HG03575 (cell line): ENCODE data around the gene SPATA2L.
"Not testable (repeated sequence)": the region's sequence is repeated elsewhere in the genome, so short reads cannot be mapped to it uniquely, and the experiment has no call there.

Experiments used
- ATAC-seq: cut with Tn5 transposase; IDR thresholded peaks from one replicate; pipeline ENCODE4 v1.9.1; 2021; ENCODE audit not compliant: unreplicated experiment, insufficient number of reproducible peaks, low FRiP score; ENCODE audit errors: extremely low read depth

The SPATA2L gene

GRCh38 chr16:89693931-89694783, 7.3 kb downstream of the SPATA2L start:
- ATAC-seq: no peak

- no peak for ATAC-seq
These were observed 8.2 kb downstream of the SPATA2L start for GRCh38 chr16:89693289-89693731.

- ATAC-seq: no peak
These were observed 9.4 kb downstream of the SPATA2L start for GRCh38 chr16:89691986-89692569.

- no peak for ATAC-seq
These were observed 10.1 kb downstream of the SPATA2L start for GRCh38 chr16:89691231-89691985.

- ATAC-seq: no peak
These were observed 11.1 kb downstream of the SPATA2L start for GRCh38 chr16:89690392-89690901.

GRCh38 chr16:89689621-89690020, 11.9 kb downstream of the SPATA2L start:
- ATAC-seq: not testable (repeated sequence)

- no peak for ATAC-seq
These were observed 12.4 kb downstream of the SPATA2L start for GRCh38 chr16:89689142-89689541.

GRCh38 chr16:89688395-89688794, 13.1 kb downstream of the SPATA2L start:
- ATAC-seq: no peak

GRCh38 chr16:89687092-89687940, 14.2 kb downstream of the SPATA2L start:
- no peak for ATAC-seq

GRCh38 chr16:89686520-89687091, 14.9 kb downstream of the SPATA2L start, which contains the start of gene CDK10:
TSS of gene CDK10 (plus strand) at chr16:89686689. CDS start at chr16:89686711, 22 bp downstream.
- ATAC-seq: no peak

- no peak for ATAC-seq
These were observed 15.6 kb downstream of the SPATA2L start for GRCh38 chr16:89685916-89686315.

- no peak for ATAC-seq
These were observed 23.2 kb downstream of the SPATA2L start for GRCh38 chr16:89678258-89678657.

- ATAC-seq: no peak
These were observed 29.1 kb downstream of the SPATA2L start for GRCh38 chr16:89672177-89672941.

- not testable (repeated sequence) for ATAC-seq
These were observed 29.9 kb downstream of the SPATA2L start for GRCh38 chr16:89671565-89671964.

GRCh38 chr16:89670496-89671431, 30.7 kb downstream of the SPATA2L start:
- no peak for ATAC-seq

- no peak for ATAC-seq
These were observed 31.8 kb downstream of the SPATA2L start for GRCh38 chr16:89669755-89670154.

- no peak for ATAC-seq
These were observed 32.7 kb downstream of the SPATA2L start for GRCh38 chr16:89668790-89669158.
